Breast epithelium (tissue), 3 donors: Measurements from ENCODE around the gene KSR2.

Experiments
- POLR2A ChIP-seq: fragments of 450-650 bp; IDR thresholded peaks from one replicate; pipeline ENCODE4 v1.6.1; 2016; ENCODE audit warnings: antibody characterized with exemption, mild to moderate bottlenecking, moderate library complexity
- POLR2AphosphoS5 ChIP-seq, 3 donors: sonication (generic); formaldehyde crosslinking; IDR thresholded peaks; one replicate each; pipeline ENCODE4 v1.6.1; 2017; ENCODE audit warnings: antibody characterized with exemption in 3 of 3
- TF ChIP-seq, protein P1 (sequence below), 3 donors: fragments of 450-650 bp; IDR thresholded peaks; one replicate each; pipeline ENCODE4 v1.5.1; 2016 to 2017; ENCODE audit warnings: antibody characterized with exemption in 3 of 3, mild to moderate bottlenecking in 3 of 3, moderate library complexity in 3 of 3

DNA sequence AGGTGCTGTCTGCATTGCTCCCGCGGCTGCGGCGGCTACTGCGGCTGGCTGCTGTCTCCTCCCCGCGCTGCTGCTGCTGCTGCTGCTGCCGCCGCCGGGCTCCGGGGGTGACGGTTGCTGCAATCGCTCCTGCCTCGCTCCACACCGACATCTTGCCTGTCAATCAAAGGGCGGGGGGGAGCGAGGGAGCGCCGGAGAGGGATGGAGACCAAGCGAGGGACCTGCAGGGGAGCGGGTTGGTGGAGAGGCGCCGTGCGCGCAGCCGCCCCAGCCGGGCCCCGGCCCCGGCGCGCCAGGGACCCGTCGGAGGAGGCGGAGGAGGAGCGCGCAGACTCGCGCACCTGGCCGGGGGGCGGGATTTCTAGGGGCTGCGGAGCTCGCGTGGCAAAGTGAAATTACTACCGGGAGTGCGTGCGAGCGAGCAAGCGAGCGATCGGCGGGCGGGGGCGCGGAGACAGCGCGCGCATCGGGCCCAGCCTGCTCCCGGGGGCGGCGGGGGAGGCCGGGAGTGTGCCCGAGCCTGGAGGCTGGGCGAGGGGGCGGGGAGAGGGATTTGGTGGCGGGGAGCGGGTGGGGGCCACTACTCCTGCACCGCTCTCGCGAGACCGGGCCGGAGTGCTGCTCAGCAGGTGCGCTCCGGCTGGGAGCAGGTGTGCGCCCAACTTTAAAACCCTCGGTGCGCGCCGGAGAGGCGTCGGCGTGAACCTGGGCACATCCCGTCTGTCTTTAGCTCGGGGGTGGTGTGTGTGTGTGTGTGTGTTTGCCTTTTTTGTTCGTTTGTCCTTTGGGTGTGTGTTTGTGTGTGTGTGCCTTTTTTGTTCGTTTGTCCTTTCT lies at the start of gene KSR2:
- TF ChIP-seq, protein P1, sequence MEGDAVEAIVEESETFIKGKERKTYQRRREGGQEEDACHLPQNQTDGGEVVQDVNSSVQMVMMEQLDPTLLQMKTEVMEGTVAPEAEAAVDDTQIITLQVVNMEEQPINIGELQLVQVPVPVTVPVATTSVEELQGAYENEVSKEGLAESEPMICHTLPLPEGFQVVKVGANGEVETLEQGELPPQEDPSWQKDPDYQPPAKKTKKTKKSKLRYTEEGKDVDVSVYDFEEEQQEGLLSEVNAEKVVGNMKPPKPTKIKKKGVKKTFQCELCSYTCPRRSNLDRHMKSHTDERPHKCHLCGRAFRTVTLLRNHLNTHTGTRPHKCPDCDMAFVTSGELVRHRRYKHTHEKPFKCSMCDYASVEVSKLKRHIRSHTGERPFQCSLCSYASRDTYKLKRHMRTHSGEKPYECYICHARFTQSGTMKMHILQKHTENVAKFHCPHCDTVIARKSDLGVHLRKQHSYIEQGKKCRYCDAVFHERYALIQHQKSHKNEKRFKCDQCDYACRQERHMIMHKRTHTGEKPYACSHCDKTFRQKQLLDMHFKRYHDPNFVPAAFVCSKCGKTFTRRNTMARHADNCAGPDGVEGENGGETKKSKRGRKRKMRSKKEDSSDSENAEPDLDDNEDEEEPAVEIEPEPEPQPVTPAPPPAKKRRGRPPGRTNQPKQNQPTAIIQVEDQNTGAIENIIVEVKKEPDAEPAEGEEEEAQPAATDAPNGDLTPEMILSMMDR (IDR thresholded peaks at IDR 0.05), result no peak
- TF ChIP-seq POLR2A (no peak), POLR2AphosphoS5 (IDR thresholded peaks at IDR 0.05) (no peak)
